ENCODE measurements around the gene ARL8A. TPM values are rescaled to one million over a fixed set of nuclear protein-coding genes. Genes with fewer than 3 reads are reported as not detected.
"Not testable (repeated sequence)": the region's sequence is repeated elsewhere in the genome, so short reads cannot be mapped to it uniquely, and the experiment has no call there.

ARL8A gene
- total RNA-seq, 1 donor from 2014 or later: 79.5 TPM

- no peak for DNase-seq (ENCODE audit: low spot score)
Observed at GRCh38 chr1:202113690-202114300, 30.7 kb downstream of the ARL8A start.

- no peak for DNase-seq (ENCODE audit: low spot score)
Observed at GRCh38 chr1:202112859-202113689, 31.5 kb downstream of the ARL8A start.

- DNase-seq (ENCODE audit: low spot score): not testable (repeated sequence)
Observed at GRCh38 chr1:202111589-202111988, 32.9 kb downstream of the ARL8A start.

- no peak for DNase-seq (ENCODE audit: low spot score)
Observed at GRCh38 chr1:202110977-202111376, 33.6 kb downstream of the ARL8A start.

- DNase-seq (ENCODE audit: low spot score): no peak
Observed at GRCh38 chr1:202107801-202108731, 36.5 kb downstream of the ARL8A start.

- no peak for DNase-seq (ENCODE audit: low spot score)
Observed at GRCh38 chr1:202107321-202107761, 37.2 kb downstream of the ARL8A start.

GRCh38 chr1:202106340-202107254, 37.9 kb downstream of the ARL8A start:
- DNase-seq (ENCODE audit: low spot score): no peak

- no peak for DNase-seq (ENCODE audit: low spot score)
Observed at GRCh38 chr1:202105571-202106339, 38.8 kb downstream of the ARL8A start.

GRCh38 chr1:202104073-202104472, 40.5 kb downstream of the ARL8A start:
- DNase-seq (ENCODE audit: low spot score): no peak

- no peak for DNase-seq (ENCODE audit: low spot score)
Observed at GRCh38 chr1:202101184-202101583, 43.4 kb downstream of the ARL8A start.

GRCh38 chr1:202093858-202094257, 50.7 kb downstream of the ARL8A start:
- no peak for DNase-seq (ENCODE audit: low spot score)

GRCh38 chr1:202090994-202091393, 53.5 kb downstream of the ARL8A start:
- no peak for DNase-seq (ENCODE audit: low spot score)

GRCh38 chr1:202088206-202088605, 56.3 kb downstream of the ARL8A start:
- DNase-seq (ENCODE audit: low spot score): no peak

- peak; percentile 53 for DNase-seq (ENCODE audit: low spot score)
Observed at GRCh38 chr1:202086579-202087350, 57.8 kb downstream of the ARL8A start.

- DNase-seq (ENCODE audit: low spot score): no peak
Observed at GRCh38 chr1:202085682-202086373, 58.7 kb downstream of the ARL8A start.

- DNase-seq (ENCODE audit: low spot score): no peak
Observed at GRCh38 chr1:202084791-202085681, 59.5 kb downstream of the ARL8A start.

Measured in ureter (tissue), 1 donor.